Nucleus accumbens (tissue), 56 donors: ENCODE results near the gene QSOX1.
A peak's percentile ranks its signal among the peaks of the same experiment; 100 is the strongest.
"Not testable (repeated sequence)": the region's sequence is repeated elsewhere in the genome, so short reads cannot be mapped to it uniquely, and the experiment has no call there.

Experiments used
- DNase-seq, 56 donors: peaks; one replicate each; lab custom pipeline; 2025; lab: John Stamatoyannopoulos, UW

The QSOX1 gene

GRCh38 chr1:180186831-180187230, 32.2 kb downstream of the QSOX1 start:
- DNase-seq, result peak in 4 of 56 donors; percentile 10 to 20 (median 14)

- no peak for DNase-seq
These were observed 33.0 kb downstream of the QSOX1 start for GRCh38 chr1:180187626-180188025.

- peak in 21 of 56 donors; percentile 7 to 63 (median 21) for DNase-seq
These were observed 33.4 kb downstream of the QSOX1 start for GRCh38 chr1:180188091-180188506.

- DNase-seq, result no peak
These were observed 34.1 kb downstream of the QSOX1 start for GRCh38 chr1:180188684-180189175.

GRCh38 chr1:180190091-180190490, 35.4 kb downstream of the QSOX1 start:
- DNase-seq, result no peak

- no peak for DNase-seq
These were observed 37.5 kb downstream of the QSOX1 start for GRCh38 chr1:180192172-180192571.

GRCh38 chr1:180193141-180194047, 38.7 kb downstream of the QSOX1 start:
- no peak for DNase-seq

GRCh38 chr1:180194048-180194425, 39.4 kb downstream of the QSOX1 start:
- DNase-seq, result no peak

GRCh38 chr1:180194546-180195207, 40.0 kb downstream of the QSOX1 start:
- DNase-seq, result no peak

GRCh38 chr1:180195401-180195800, 40.7 kb downstream of the QSOX1 start:
- DNase-seq, result no peak

- DNase-seq, result no peak
These were observed 41.2 kb downstream of the QSOX1 start for GRCh38 chr1:180195916-180196315.

- no peak for DNase-seq
These were observed 41.9 kb downstream of the QSOX1 start for GRCh38 chr1:180196436-180197003.

GRCh38 chr1:180197231-180197630, 42.6 kb downstream of the QSOX1 start:
- DNase-seq, result no peak

- DNase-seq, result no peak
These were observed 43.5 kb downstream of the QSOX1 start for GRCh38 chr1:180198196-180198595.

- no peak for DNase-seq
These were observed 43.9 kb downstream of the QSOX1 start for GRCh38 chr1:180198611-180199010.

GRCh38 chr1:180199018-180199417, 44.3 kb downstream of the QSOX1 start:
- no peak for DNase-seq

GRCh38 chr1:180201451-180202200, 47.0 kb downstream of the QSOX1 start:
- no peak for DNase-seq

- DNase-seq, result not testable (repeated sequence)
These were observed 47.9 kb downstream of the QSOX1 start for GRCh38 chr1:180202588-180202987.

- no peak for DNase-seq
These were observed 49.6 kb downstream of the QSOX1 start for GRCh38 chr1:180204231-180204630.

- DNase-seq, result no peak
These were observed 51.9 kb downstream of the QSOX1 start for GRCh38 chr1:180206581-180206980.

GRCh38 chr1:180208264-180208663, 53.6 kb downstream of the QSOX1 start:
- no peak for DNase-seq
